Measurements from ENCODE around the gene SPTBN5.

GRCh38 chr15:41940441-41940857 lies 46.6 kb upstream of the SPTBN5 start:
- no peak for TF ChIP-seq CTCF (IDR thresholded peaks at IDR 0.05)
- TF ChIP-seq POLR2A (IDR thresholded peaks at IDR 0.05) = no peak
